HTR-8/SVneo (cell line): ENCODE data around the gene EXOC7.
A peak's percentile ranks its signal among the peaks of the same experiment; 100 is the strongest.
"Not testable (repeated sequence)": the region's sequence is repeated elsewhere in the genome, so short reads cannot be mapped to it uniquely, and the experiment has no call there.

Experiments used
- DNase-seq: peaks from one replicate; pipeline ENCODE4 v3.0.0; 2011; ENCODE audit warnings: low spot score, mixed read lengths; ENCODE audit not compliant: insufficient read length
- FAIRE-seq: peaks from 2 replicates; lab custom pipeline; 2011; peaks lifted over from hg19 to GRCh38; lab: Jason Lieb, UNC

Gene EXOC7

GRCh38 chr17:76089680-76090516 lies 13.7 kb downstream of the EXOC7 start:
- no peak for DNase-seq
- no peak for FAIRE-seq

GRCh38 chr17:76088868-76089576 lies 14.6 kb downstream of the EXOC7 start:
- FAIRE-seq: no peak
- no peak for DNase-seq

GRCh38 chr17:76088041-76088867 lies 15.3 kb downstream of the EXOC7 start:
- DNase-seq: no peak
- FAIRE-seq: no peak

GRCh38 chr17:76087531-76087930 lies 16.1 kb downstream of the EXOC7 start:
- DNase-seq (no peak), FAIRE-seq (no peak)

GRCh38 chr17:76086384-76086783 lies 17.2 kb downstream of the EXOC7 start:
- FAIRE-seq: no peak

GRCh38 chr17:76085731-76086366 lies 17.7 kb downstream of the EXOC7 start:
- no peak for FAIRE-seq

More at GRCh38 chr17:76086384-76086783, 17.2 kb downstream of the EXOC7 start:
- no peak for DNase-seq

GRCh38 chr17:76085066-76085730 lies 18.4 kb downstream of the EXOC7 start:
- FAIRE-seq (no peak), DNase-seq (no peak)

More at GRCh38 chr17:76085731-76086366, 17.7 kb downstream of the EXOC7 start:
- no peak for DNase-seq

- DNase-seq (no peak), FAIRE-seq (no peak)
Measured at GRCh38 chr17:76083536-76084182, 19.9 kb downstream of the EXOC7 start.

- FAIRE-seq: no peak
- DNase-seq: no peak
Measured at GRCh38 chr17:76082326-76083251, 21.0 kb downstream of the EXOC7 start.

- DNase-seq: no peak
- no peak for FAIRE-seq
Measured at GRCh38 chr17:76081295-76082210, 22.0 kb downstream of the EXOC7 start.

GRCh38 chr17:76080768-76081287 lies 22.8 kb downstream of the EXOC7 start:
- no peak for FAIRE-seq

GRCh38 chr17:76079956-76080767 lies 23.4 kb downstream of the EXOC7 start:
- DNase-seq (no peak), FAIRE-seq (no peak)

More at GRCh38 chr17:76080768-76081287, 22.8 kb downstream of the EXOC7 start:
- DNase-seq: no peak

GRCh38 chr17:76079535-76079955 lies 24.0 kb downstream of the EXOC7 start:
- FAIRE-seq (peak; percentile 55), DNase-seq (no peak)

- no peak for FAIRE-seq
- DNase-seq: no peak
Measured at GRCh38 chr17:76078860-76079534, 24.6 kb downstream of the EXOC7 start, which contains the start of gene ZACN. ZACN (plus strand) TSS chr17:76079182; CDS start chr17:76079265, 83 bp downstream.

GRCh38 chr17:76078370-76078769 lies 25.2 kb downstream of the EXOC7 start:
- not testable (repeated sequence) for DNase-seq, FAIRE-seq
